ENCODE measurements around the gene TREX2. TPM values are rescaled to one million over a fixed set of nuclear protein-coding genes. Genes with fewer than 3 reads are reported as not detected.

TREX2 gene
- total RNA-seq, 1 donor from 2014 or later, result 9.6 TPM

DNA sequence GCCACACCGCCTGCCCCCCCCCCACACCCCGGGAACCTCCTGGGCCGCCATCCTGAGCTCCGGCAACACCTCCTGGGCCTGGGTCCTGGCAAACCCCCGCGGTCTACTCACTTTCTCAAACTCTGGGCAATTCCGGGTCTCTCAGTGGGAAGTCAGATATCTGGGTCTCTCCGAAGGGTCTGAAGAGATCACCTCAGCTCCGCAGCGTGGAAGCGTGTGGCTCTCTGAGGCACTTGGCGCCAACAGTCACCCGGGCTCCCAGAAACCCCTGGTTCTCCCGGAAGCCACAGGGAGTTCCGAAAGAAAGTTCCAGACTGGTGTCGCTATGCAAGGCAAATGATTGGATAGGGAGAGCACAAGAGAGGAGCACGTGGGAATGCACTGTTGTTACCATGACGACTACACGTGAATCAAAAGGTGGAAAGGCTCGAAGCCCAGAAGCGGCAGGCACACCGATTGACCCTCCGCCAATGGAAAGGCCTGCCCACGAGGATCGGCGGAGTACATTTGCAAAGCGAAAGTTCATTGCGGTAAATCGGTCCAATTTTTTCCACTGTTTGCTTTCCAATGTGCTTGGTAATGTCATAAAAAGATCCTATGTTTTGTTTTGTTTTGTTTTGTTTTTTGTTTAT lies 44.6 kb downstream of the TREX2 start, which contains the start of gene PNMA6E:
Gene PNMA6E (minus strand): TSS at position 218 of the 632 bp plus-strand sequence. CDS start 2,501 bp downstream, outside the sequence.
- Histone ChIP-seq H3K4me3 (no peak within 1 kb of the TSS), H3K36me3 (no peaks in the 10 kb centered on the region), H3K4me1 (no peaks in the 10 kb centered on the region), H3K9me3 (no peaks in the 10 kb centered on the region), H3K27ac (no peak within 1 kb of the TSS), H3K27me3 (no peaks in the 10 kb centered on the region)
- intact Hi-C loops (cut with DNase I), result no loop called here
- TF ChIP-seq POLR2A (IDR thresholded peaks at IDR 0.05) (no peak), POLR2AphosphoS5 (IDR thresholded peaks at IDR 0.05; ENCODE audit: insufficient read depth in 1 of 2, low read depth in 1 of 2) (no peak)
- TF ChIP-seq, protein P1, sequence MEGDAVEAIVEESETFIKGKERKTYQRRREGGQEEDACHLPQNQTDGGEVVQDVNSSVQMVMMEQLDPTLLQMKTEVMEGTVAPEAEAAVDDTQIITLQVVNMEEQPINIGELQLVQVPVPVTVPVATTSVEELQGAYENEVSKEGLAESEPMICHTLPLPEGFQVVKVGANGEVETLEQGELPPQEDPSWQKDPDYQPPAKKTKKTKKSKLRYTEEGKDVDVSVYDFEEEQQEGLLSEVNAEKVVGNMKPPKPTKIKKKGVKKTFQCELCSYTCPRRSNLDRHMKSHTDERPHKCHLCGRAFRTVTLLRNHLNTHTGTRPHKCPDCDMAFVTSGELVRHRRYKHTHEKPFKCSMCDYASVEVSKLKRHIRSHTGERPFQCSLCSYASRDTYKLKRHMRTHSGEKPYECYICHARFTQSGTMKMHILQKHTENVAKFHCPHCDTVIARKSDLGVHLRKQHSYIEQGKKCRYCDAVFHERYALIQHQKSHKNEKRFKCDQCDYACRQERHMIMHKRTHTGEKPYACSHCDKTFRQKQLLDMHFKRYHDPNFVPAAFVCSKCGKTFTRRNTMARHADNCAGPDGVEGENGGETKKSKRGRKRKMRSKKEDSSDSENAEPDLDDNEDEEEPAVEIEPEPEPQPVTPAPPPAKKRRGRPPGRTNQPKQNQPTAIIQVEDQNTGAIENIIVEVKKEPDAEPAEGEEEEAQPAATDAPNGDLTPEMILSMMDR (IDR thresholded peaks at IDR 0.05), result no peak
- no peak for DNase-seq (ENCODE audit: extremely low spot score in 2 of 2)

DNA sequence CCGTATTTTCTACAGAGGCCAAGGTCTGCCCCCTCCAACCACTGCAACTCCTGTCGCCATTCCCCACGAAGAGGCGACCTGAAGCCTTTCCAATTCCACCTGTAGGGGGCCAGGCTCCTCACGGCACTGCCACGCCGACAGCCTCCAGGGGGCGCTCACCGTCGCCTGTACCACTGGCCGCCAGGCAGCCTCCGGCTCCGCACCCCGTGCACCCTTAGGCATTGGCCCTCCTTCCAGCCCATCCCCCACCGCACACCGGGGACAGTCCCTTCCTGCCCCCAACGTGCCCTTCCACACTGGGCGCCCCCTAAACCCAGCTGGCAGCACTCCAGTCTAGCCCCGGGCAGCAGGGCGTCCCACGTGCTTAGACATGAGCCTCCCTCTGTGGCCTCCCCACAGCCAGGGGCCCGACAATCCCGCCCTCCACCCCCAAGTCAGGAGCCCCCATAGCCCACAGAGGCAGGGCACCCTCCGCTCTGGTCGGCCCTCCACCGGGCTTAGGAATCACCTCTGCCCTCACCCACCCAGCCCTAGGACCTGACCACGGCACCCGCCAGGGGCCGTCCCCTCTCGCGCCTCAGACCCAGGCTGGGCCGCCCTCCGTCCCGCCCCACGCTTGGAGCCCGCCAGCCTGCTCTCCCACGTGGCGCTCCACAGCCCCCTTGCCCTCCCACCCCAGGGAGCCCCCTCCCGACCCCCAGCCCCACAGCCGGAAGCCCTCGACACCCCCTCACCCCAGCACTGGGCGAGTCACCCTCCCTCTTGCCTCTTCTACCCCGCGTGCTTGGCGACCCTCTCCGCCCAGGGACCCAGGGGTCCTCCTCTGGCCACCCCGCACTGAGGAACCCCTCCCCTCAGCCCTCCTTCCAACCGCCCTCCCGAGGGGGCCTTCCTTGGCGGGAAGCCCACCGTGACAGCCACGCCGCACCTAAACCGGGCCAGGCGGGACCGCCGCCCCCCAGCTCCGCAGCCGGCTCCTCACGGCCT lies 45.4 kb downstream of the TREX2 start:
- intact Hi-C loops (cut with DNase I), result no loop called here
- no peaks in the 10 kb centered on the region for H3K9me3 ChIP-seq
- no peak for TF ChIP-seq POLR2A (IDR thresholded peaks at IDR 0.05)
- H3K27me3 ChIP-seq, result no peaks in the 10 kb centered on the region
- no peaks in the 10 kb centered on the region for H3K4me1 ChIP-seq
- H3K36me3 ChIP-seq, result no peaks in the 10 kb centered on the region
- H3K27ac ChIP-seq, result no peak overlapping the region
- no peak overlapping the region for H3K4me3 ChIP-seq
- DNase-seq (ENCODE audit: extremely low spot score in 2 of 2), result no peak

DNA sequence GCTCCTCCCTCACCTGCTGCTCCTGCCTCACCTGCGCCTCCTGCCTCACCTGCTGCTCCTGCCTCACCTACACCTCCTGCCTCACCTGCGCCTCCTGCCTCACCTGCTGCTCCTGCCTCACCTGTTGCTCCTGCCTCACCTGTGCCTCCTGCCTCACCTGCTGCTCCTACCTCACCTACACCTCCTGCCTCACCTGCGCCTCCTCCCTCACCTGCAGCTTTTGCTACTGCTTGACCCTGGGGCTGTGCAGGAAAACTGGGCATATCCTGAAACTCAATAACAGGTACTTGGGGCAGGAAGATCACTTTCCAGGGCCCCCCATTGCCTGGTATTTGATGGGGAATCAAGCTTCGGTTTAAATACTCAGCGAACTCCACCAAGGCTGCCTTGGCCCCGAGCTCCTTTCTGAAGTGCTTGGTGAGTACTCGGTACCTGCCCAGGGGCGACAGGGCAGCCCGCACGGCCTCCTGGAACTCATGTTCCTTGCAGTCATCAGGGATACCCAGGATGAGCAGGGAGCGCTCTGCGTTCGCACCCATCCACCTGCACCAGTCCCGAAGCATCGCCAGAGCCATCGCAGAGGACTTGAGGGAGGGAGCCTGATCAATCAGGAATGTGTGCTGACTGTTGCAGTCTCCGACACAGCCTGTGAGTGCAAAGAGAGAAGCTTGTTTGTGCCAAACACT lies 47.4 kb downstream of the TREX2 start:
- intact Hi-C loops (cut with DNase I), result no loop called here
- Histone ChIP-seq H3K27ac (no peak overlapping the region), H3K4me3 (no peak overlapping the region), H3K27me3 (no peaks in the 10 kb centered on the region), H3K36me3 (no peaks in the 10 kb centered on the region), H3K4me1 (no peaks in the 10 kb centered on the region), H3K9me3 (no peaks in the 10 kb centered on the region)
- TF ChIP-seq POLR2A (IDR thresholded peaks at IDR 0.05) (no peak), POLR2AphosphoS5 (IDR thresholded peaks at IDR 0.05; ENCODE audit: insufficient read depth in 1 of 2, low read depth in 1 of 2) (no peak)
- TF ChIP-seq, protein P1 (IDR thresholded peaks at IDR 0.05), result no peak
- DNase-seq (ENCODE audit: extremely low spot score in 2 of 2), result no peak

DNA sequence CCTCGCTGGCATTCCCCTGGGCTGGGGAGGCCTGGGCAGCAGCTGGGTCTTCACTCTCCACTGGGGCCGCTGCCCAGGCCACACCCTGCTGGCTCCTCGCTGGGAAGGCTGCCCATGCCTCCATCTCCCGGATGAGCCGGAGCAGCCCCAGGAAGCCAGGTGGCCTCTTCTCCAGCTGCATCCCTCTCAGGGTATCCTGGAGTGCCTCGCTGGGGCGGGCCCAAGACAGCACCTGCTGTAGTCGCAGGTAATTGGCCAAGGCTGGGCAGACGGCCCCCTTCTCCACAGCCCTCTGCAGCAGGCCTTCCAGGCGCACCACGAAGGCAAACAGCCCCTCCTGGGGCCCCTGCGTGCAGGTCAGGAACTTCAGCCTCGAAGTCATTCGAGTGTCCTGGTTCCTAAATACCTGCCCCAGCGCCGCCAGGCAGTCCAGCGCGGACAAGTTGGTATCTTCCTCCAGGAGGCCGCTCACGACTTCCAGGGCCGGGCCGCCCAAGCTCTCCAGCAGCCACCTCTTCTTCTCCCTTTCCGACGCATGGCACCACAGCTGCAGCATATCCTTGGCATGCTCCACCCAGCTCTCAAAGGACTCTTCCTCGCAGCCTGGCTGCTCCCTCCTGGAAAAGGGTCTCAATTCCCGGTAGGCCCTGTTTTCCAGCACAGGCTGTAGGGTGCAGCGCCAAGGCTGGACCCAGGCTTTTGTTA lies 48.4 kb downstream of the TREX2 start:
- DNase-seq (ENCODE audit: extremely low spot score in 2 of 2), result no peak
- intact Hi-C loops (cut with DNase I), result no loop called here
- no peaks in the 10 kb centered on the region for H3K27me3 ChIP-seq
- H3K27ac ChIP-seq, result no peak overlapping the region
- TF ChIP-seq POLR2A (IDR thresholded peaks at IDR 0.05) (no peak), POLR2AphosphoS5 (IDR thresholded peaks at IDR 0.05; ENCODE audit: insufficient read depth in 1 of 2, low read depth in 1 of 2) (no peak)
- TF ChIP-seq, protein P1 (IDR thresholded peaks at IDR 0.05), result no peak
- H3K4me3 ChIP-seq, result no peak overlapping the region
- no peaks in the 10 kb centered on the region for H3K36me3 ChIP-seq
- H3K4me1 ChIP-seq, result no peaks in the 10 kb centered on the region
- no peaks in the 10 kb centered on the region for H3K9me3 ChIP-seq

Measured in vagina (tissue), 2 donors.